ENCODE data around the gene MSLN. TPM values are rescaled to one million over a fixed set of nuclear protein-coding genes. Genes with fewer than 3 reads are reported as not detected.

The MSLN gene
- total and polyA plus RNA-seq, 9 of the 15 experiments (the other 6 are each of a cell fraction or from before 2014, with no cell fraction given), result not detected

DNA sequence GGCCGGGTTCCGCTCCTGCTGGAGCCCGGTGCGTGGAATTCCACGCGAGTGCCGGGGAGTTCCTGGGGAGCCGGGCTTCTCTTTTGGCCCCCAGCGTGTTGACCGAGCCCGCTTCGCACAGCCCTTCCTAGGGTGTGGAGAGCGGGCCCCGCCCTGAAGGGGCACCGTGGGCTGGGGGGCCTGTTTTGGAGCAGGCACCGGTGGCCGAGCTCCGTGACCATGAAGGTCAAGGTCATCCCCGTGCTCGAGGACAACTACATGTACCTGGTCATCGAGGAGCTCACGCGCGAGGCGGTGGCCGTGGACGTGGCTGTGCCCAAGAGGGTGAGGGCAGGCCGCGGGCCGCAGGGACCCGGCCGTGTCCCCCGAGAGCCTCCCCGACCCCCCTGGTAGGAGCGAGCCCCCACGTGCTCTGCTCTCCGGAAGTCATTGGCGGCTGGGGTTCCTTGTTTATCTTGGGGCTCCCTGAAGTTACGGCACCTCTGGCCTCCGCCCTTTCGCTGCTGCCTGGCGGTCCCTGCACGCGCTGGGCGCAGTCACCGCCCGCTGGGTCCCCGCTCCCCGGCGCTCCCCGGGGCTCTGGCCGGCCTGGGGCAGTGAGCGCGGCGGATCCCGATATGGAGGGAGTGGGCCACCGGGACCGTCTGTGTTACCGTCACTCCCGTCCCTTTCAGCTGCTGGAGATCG lies 33.1 kb upstream of the MSLN start (continued):
- TF ChIP-seq, protein P1, sequence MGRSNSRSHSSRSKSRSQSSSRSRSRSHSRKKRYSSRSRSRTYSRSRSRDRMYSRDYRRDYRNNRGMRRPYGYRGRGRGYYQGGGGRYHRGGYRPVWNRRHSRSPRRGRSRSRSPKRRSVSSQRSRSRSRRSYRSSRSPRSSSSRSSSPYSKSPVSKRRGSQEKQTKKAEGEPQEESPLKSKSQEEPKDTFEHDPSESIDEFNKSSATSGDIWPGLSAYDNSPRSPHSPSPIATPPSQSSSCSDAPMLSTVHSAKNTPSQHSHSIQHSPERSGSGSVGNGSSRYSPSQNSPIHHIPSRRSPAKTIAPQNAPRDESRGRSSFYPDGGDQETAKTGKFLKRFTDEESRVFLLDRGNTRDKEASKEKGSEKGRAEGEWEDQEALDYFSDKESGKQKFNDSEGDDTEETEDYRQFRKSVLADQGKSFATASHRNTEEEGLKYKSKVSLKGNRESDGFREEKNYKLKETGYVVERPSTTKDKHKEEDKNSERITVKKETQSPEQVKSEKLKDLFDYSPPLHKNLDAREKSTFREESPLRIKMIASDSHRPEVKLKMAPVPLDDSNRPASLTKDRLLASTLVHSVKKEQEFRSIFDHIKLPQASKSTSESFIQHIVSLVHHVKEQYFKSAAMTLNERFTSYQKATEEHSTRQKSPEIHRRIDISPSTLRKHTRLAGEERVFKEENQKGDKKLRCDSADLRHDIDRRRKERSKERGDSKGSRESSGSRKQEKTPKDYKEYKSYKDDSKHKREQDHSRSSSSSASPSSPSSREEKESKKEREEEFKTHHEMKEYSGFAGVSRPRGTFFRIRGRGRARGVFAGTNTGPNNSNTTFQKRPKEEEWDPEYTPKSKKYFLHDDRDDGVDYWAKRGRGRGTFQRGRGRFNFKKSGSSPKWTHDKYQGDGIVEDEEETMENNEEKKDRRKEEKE (IDR thresholded peaks at IDR 0.05; ENCODE audit: borderline replicate concordance in 1 of 2, control insufficient read depth in 1 of 2, low read depth in 2 of 2, low read length in 1 of 2), result no peak
- TF ChIP-seq, protein P2, sequence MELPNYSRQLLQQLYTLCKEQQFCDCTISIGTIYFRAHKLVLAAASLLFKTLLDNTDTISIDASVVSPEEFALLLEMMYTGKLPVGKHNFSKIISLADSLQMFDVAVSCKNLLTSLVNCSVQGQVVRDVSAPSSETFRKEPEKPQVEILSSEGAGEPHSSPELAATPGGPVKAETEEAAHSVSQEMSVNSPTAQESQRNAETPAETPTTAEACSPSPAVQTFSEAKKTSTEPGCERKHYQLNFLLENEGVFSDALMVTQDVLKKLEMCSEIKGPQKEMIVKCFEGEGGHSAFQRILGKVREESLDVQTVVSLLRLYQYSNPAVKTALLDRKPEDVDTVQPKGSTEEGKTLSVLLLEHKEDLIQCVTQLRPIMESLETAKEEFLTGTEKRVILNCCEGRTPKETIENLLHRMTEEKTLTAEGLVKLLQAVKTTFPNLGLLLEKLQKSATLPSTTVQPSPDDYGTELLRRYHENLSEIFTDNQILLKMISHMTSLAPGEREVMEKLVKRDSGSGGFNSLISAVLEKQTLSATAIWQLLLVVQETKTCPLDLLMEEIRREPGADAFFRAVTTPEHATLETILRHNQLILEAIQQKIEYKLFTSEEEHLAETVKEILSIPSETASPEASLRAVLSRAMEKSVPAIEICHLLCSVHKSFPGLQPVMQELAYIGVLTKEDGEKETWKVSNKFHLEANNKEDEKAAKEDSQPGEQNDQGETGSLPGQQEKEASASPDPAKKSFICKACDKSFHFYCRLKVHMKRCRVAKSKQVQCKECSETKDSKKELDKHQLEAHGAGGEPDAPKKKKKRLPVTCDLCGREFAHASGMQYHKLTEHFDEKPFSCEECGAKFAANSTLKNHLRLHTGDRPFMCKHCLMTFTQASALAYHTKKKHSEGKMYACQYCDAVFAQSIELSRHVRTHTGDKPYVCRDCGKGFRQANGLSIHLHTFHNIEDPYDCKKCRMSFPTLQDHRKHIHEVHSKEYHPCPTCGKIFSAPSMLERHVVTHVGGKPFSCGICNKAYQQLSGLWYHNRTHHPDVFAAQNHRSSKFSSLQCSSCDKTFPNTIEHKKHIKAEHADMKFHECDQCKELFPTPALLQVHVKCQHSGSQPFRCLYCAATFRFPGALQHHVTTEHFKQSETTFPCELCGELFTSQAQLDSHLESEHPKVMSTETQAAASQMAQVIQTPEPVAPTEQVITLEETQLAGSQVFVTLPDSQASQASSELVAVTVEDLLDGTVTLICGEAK (IDR thresholded peaks at IDR 0.05), result peak; percentile 48
- TF ChIP-seq, protein P2 (CRISPR knock-in tag; IDR thresholded peaks at IDR 0.05), result no peak
- peak; percentile 9 for TF ChIP-seq L3MBTL2 (IDR thresholded peaks at IDR 0.05)
- TF ChIP-seq RCOR1 (IDR thresholded peaks at IDR 0.05; ENCODE audit: borderline replicate concordance in 1 of 2, low read depth in 2 of 2, low read length in 2 of 2), result no peak
- TF ChIP-seq MBD2 (IDR thresholded peaks at IDR 0.05; ENCODE audit: borderline replicate concordance, low read depth), result no peak
- TF ChIP-seq NFIC (IDR thresholded peaks at IDR 0.05), result peak; percentile 42; the same call in 1 of the 2 replicates
- TF ChIP-seq GATAD2B (IDR thresholded peaks at IDR 0.05; ENCODE audit: borderline replicate concordance), result peak; percentile 80
- TF ChIP-seq BRD4 (IDR thresholded peaks at IDR 0.05), result 0 out of 2 replicates have a peak, but pooled peaks have one; percentile 51
- no peak for TF ChIP-seq JUN (IDR thresholded peaks at IDR 0.05; ENCODE audit: borderline replicate concordance, low read depth, low read length)
- 0 out of 2 replicates have a peak, but pooled peaks have one; percentile 58 for TF ChIP-seq JUN (CRISPR knock-in tag; IDR thresholded peaks at IDR 0.05; ENCODE audit: borderline replicate concordance)
- TF ChIP-seq FOXA3 (CRISPR knock-in tag; conservative IDR thresholded peaks at IDR 0.05 in 1 of 2, IDR thresholded peaks at IDR 0.05 in 1 of 2), result peak in 1 of 2 experiments; percentile 74; a peak in 2 of 4 replicates
- TF ChIP-seq, protein P3, sequence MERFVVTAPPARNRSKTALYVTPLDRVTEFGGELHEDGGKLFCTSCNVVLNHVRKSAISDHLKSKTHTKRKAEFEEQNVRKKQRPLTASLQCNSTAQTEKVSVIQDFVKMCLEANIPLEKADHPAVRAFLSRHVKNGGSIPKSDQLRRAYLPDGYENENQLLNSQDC (CRISPR knock-in tag; IDR thresholded peaks at IDR 0.05), result no peak
- no peak for TF ChIP-seq HMG20B (CRISPR knock-in tag; IDR thresholded peaks at IDR 0.05)
- TF ChIP-seq BCOR (IDR thresholded peaks at IDR 0.05), result no peak
- TF ChIP-seq WHSC1 (IDR thresholded peaks at IDR 0.05; ENCODE audit: low read length), result no peak
